Measurements from ENCODE around the gene MBNL2.

MBNL2 gene

DNA sequence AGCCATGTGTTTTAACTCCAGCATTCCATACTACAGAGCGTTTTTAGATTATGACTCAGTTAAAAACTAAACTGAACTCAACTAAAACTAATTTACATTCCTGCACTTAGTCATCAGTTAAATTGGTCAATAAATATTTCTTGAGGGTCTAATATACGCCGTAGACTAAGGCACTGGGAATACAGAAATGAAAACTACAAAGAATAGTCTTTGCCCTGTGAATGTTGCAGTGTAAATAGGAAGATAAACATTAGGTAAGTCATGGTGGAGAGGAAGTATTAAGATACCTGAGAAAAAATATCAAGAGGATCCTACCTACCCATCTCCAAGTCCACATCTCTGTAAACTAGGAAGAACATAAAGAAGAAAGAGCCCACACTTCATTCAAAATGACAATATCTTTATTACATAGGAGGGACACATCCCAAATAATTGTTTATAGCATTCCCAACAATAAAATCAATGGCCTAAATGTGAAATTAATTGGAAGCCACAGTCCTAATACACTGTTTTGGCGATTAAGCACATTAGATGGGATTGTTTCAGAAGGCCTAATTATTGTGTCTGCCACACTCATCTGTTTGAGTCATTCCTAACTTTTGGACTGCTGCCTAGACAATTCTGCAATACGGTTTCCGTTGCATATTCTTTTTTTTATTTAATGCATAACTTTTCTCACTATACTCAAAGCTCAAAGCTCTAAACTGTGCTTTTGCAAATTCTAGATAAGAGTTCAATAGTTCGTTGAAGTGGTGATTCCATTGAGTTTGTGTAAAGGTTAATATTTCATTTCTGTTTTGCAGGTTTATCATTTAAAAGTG is 52.9 kb downstream of the MBNL2 start:
- no peak for DNase-seq (ENCODE audit: low read depth)

DNA sequence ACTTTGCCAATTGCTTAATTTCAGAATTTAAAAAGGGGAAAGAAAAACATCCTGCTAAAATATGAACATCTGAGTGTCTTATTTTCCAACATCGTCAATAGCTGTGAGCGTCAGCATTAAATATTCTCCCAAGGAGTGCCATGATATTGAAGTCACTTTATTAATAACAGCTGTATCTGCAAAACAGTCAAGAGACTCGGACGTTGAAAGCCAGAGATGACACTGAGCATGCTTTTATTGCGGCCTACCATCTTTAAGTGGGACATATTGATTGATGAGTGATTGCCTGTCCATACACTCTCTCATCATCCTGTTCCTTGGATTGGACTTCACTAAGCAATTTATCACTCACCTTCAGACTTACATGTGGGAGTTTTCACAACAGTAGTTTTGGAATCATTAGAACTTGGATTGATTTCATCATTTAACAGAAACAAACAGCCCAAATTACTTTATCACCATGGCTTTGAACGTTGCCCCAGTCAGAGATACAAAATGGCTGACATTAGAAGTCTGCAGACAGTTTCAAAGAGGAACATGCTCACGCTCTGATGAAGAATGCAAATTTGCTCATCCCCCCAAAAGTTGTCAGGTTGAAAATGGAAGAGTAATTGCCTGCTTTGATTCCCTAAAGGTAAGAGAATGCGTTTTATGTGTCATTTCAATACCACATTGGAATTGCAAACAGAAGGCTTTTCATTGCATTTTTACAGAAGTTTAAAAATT is 53.8 kb downstream of the MBNL2 start:
- no peak for DNase-seq (ENCODE audit: low read depth)

GRCh38 chr13:97276862-97277269 is 54.7 kb downstream of the MBNL2 start:
- no peak for DNase-seq (ENCODE audit: low read depth)

- DNase-seq (ENCODE audit: low read depth): no peak
Observed at GRCh38 chr13:97278435-97279411, 56.6 kb downstream of the MBNL2 start.

GRCh38 chr13:97279913-97280312 is 57.8 kb downstream of the MBNL2 start:
- no peak for DNase-seq (ENCODE audit: low read depth)

GRCh38 chr13:97280478-97280877 is 58.3 kb downstream of the MBNL2 start:
- no peak for DNase-seq (ENCODE audit: low read depth)

DNA sequence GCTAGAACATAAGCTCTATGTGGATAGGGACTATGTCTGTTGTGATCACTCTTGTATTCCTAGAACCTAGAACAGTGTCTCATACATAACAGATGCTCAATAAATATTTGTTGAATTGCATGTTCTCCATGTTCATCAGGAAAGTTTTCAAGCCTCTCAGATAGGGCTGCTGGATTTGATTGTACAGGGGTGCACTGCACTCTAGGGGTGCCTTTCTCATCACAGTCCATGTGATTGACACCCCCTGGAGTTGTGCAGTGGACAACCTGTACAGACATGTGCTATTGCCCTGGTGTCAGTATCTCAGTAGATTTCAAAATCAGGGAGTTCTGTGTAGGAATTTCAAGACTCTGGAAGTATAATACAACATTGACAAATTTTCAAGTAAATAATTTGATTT is 58.9 kb downstream of the MBNL2 start:
- no peak for DNase-seq (ENCODE audit: low read depth)

GRCh38 chr13:97282705-97283104 is 60.6 kb downstream of the MBNL2 start:
- DNase-seq (ENCODE audit: low read depth): no peak

DNA sequence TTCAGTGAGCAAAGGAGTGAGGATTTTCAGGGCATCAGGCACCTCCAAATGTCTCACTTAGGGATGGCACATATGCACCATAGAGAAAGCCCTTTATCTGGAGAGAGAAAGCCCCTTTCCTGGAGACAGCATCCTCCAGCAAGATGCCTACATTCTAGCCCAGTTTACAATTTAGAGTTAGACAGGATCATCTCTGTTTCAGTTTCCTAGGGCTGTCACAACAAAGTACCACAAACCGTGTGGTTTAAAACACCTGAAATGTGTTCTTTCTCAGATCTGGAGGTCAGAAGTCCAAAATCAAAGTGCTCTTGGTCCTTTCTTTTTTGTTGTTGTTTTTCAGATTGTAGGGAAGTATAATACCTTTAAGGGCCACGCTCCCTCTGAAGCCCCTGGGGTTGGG is 61.8 kb downstream of the MBNL2 start:
- no peak for DNase-seq (ENCODE audit: low read depth)

GRCh38 chr13:97284558-97284957 is 62.4 kb downstream of the MBNL2 start:
- DNase-seq (ENCODE audit: low read depth): no peak

GRCh38 chr13:97285221-97285955 is 63.3 kb downstream of the MBNL2 start:
- no peak for DNase-seq (ENCODE audit: low read depth)

DNA sequence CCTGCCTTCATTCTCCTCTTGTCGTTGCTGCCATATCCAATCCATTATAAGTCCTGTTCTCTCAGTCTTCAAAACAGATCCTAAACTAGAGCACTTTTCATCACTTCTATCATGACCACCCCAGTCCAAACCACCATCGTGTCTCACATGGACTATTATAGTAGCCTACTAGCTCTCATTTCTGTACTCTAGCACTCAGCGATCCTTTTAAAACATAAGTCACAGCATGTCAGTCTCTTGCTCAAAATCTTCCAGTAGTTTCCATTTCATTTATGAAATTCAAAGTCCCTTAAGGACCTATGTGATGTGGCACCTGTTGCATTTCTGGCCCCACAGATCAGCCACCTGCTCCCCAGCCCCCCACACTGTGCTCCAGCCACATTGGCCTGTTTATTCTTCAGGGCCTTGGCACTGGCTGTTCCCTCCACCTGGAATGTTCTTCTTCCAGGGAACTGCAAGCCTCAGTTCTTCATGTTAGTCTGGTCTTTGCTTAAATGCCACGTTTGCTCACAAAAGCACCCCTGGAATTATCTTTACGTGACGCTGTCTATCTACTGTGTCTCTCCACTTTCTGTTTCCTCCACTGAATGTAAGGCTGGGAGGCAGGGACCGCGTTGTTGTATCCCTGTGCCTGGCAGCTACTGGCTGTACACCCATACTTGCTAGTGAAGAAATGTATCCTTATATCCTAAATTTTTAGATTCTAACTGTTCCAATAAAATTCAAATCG is 64.3 kb downstream of the MBNL2 start:
- DNase-seq (ENCODE audit: low read depth): no peak

GRCh38 chr13:97287047-97287383 is 64.9 kb downstream of the MBNL2 start:
- DNase-seq (ENCODE audit: low read depth): no peak

GRCh38 chr13:97288486-97288900 is 66.4 kb downstream of the MBNL2 start:
- no peak for DNase-seq (ENCODE audit: low read depth)

- DNase-seq (ENCODE audit: low read depth): no peak
Observed at GRCh38 chr13:97289514-97290298, 67.6 kb downstream of the MBNL2 start.

DNA sequence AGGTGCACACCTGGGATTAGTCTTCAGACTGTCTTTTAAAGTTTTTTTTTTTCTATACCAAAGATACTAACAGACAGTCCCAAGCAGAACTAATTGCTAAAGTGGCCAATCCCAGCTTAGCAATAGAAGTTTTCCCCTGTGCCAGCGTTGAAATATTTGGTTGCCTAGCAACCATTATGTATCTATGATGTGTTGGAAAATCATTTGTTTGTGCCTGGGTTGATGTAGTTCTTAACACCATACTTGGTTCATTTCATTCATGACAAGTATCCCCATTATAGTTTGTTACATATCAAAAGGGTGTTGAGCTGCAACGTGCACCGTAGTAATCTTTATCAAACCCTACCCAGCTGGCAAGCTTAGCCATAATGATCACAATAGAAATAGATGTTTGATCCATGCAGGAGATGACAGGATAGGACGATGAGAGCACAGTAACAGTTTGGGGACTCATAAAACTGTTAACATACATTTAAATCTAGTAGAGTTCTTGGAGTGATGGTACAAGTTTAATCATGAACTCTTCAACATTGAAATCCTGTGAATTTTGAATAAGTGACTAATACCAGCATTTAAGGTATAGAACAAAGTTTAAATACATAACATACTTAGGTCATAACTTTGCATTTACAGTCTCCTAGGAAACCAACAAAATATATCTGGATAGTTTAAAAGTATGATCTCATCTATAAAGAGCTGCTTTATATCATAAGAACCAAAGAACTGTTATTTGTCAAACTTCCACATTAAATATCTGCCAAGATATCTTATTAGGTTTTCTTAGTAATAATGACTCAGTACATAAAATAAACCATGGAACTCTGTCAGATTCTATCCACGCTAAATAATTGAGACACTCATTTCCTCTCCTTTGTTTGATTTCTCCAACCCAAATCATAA is 73.4 kb downstream of the MBNL2 start:
- DNase-seq (ENCODE audit: low read depth): no peak

- DNase-seq (ENCODE audit: low read depth): no peak
Observed at GRCh38 chr13:97296740-97297139, 74.6 kb downstream of the MBNL2 start.

DNA sequence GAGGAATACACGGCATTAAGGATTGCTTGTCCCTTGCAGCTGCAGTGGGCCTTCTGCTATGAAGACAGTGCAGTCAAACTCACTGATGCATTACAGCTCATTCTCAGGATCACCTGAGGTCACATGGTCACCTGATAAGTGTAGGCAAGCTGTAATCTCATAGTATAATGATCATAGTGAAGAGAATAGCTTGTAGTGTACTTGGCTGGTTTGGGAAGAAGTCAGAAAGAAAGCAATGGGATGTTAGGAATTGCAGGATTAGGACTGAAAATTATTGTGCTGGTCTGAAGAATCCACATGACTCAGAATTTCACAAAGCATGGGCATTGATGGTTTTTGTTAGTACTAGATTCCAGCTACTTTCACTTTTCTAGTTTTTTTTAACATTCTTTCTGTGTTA is 76.7 kb downstream of the MBNL2 start:
- no peak for DNase-seq (ENCODE audit: low read depth)

- no peak for DNase-seq (ENCODE audit: low read depth)
Observed at GRCh38 chr13:97300871-97301270, 78.7 kb downstream of the MBNL2 start.
